B cell (primary cell): ENCODE results near the gene SPOCK1. TPM values are rescaled to one million over a fixed set of nuclear protein-coding genes. Genes with fewer than 3 reads are reported as not detected.

Experiments
- ATAC-seq: fragments of 200-7000 bp; cut with Tn5 transposase; one replicate; pipeline ENCODE4 v1.10.0; 2021; ENCODE audit warnings: low read depth, mild to moderate bottlenecking, moderate number of reproducible peaks, moderate library complexity
- CTCF ChIA-PET: fragments of 350-600 bp; sonication (Branson Sonifier 250); formaldehyde crosslinking; loops from one replicate; lab custom pipeline; 2021; ENCODE audit warnings: antibody characterized with exemption, inconsistent platforms; lab: Charles Lee
- POLR2A ChIA-PET: fragments of 350-600 bp; sonication (Branson Sonifier 250); formaldehyde crosslinking; loops from one replicate; lab custom pipeline; 2021; ENCODE audit warnings: antibody characterized with exemption; lab: Charles Lee
- DNase-seq: peaks from one replicate; pipeline ENCODE4 v3.0.0; 2013
- H2AFZ ChIP-seq: 2 replicates; pipeline ENCODE4 v1.6.1; 2012; ENCODE audit warnings: mild to moderate bottlenecking, low read depth, low read length; ENCODE audit not compliant: insufficient read depth, poor library complexity, severe bottlenecking
- H3K27ac ChIP-seq, 2 donors: 1 replicate in 1 of 2; 2 replicates in 1 of 2; pipeline ENCODE4 v1.5.1; 2012 to 2013; ENCODE audit warnings: low read length in 2 of 2, mild to moderate bottlenecking in 2 of 2, moderate library complexity in 1 of 2
- H3K27me3 ChIP-seq, 4 experiments: fragments of 200-600 bp in 1 of 4; sonication (generic) in 1 of 4; replicated peaks in 1 of 4; 1 replicate in 2 of 4; 2 replicates in 2 of 4; pipeline versions ENCODE4 v1.6.1 to v1.7.0; 2013 to 2016; ENCODE audit warnings: low read length in 3 of 4, mild to moderate bottlenecking in 2 of 4, mixed read lengths in 1 of 4, moderate library complexity in 1 of 4; ENCODE audit not compliant: insufficient read depth in 4 of 4, control insufficient read depth in 3 of 4; ENCODE audit errors: control extremely low read depth in 1 of 4
- H3K36me3 ChIP-seq, 2 experiments: replicated peaks in 1 of 2; 1 replicate in 1 of 2; 2 replicates in 1 of 2; pipeline versions ENCODE4 v1.6.1 to v1.7.1; 2013; ENCODE audit warnings: low read length in 1 of 2; ENCODE audit not compliant: insufficient read depth in 2 of 2, control insufficient read depth in 1 of 2; ENCODE audit errors: control extremely low read depth in 1 of 2, extremely low read depth in 1 of 2
- H3K4me1 ChIP-seq, 2 donors: fragments of 200-600 bp in 1 of 2; sonication (generic) in 1 of 2; 1 replicate in 1 of 2; 2 replicates in 1 of 2; pipeline versions ENCODE4 v1.5.1 to v1.6.1; 2013 to 2017; ENCODE audit warnings: low read length in 2 of 2; ENCODE audit not compliant: control insufficient read depth in 2 of 2, insufficient read depth in 2 of 2
- H3K4me2 ChIP-seq: replicated peaks from 2 replicates; pipeline ENCODE3; 2012; ENCODE audit warnings: mild to moderate bottlenecking, low read depth, low read length; ENCODE audit not compliant: poor library complexity, severe bottlenecking
- H3K4me3 ChIP-seq, 5 experiments: fragments of 200-600 bp in 1 of 5; sonication (generic) in 1 of 5; 1 replicate in 3 of 5; 2 replicates in 2 of 5; pipeline versions ENCODE4 v1.5.1 to v1.7.0; 2011 to 2016; ENCODE audit warnings: low read length in 4 of 5, mild to moderate bottlenecking in 4 of 5, low read depth in 2 of 5, control low read depth in 1 of 5, moderate library complexity in 1 of 5; ENCODE audit not compliant: insufficient read depth in 1 of 5; ENCODE audit errors: control extremely low read depth in 1 of 5, extremely low read depth in 1 of 5
- H3K79me2 ChIP-seq: fragments of 200-600 bp; sonication (generic); one replicate; pipeline ENCODE4 v1.6.0; 2016; ENCODE audit warnings: low read length; ENCODE audit not compliant: control insufficient read depth, insufficient read depth
- H3K9ac ChIP-seq: fragments of 200-600 bp; sonication (generic); 2 replicates; pipeline ENCODE4 v1.6.1; 2017; ENCODE audit warnings: mild to moderate bottlenecking, low read length, moderate library complexity
- H3K9me3 ChIP-seq, 3 donors: one replicate each; pipeline versions ENCODE4 v1.6.1 to v1.7.1; 2013; ENCODE audit warnings: low read length in 2 of 3; ENCODE audit not compliant: control insufficient read depth in 2 of 3, insufficient read depth in 1 of 3; ENCODE audit errors: control extremely low read depth in 1 of 3
- H4K20me1 ChIP-seq: 2 replicates; pipeline ENCODE4 v1.6.0; 2012; ENCODE audit warnings: mild to moderate bottlenecking, low read length; ENCODE audit not compliant: insufficient read depth, control insufficient read depth, poor library complexity, severe bottlenecking
- H3K27ac Mint-ChIP-seq: one replicate; pipeline ENCODE4 v1.8.0; 2021; ENCODE audit warnings: mixed read lengths
- H3K27me3 Mint-ChIP-seq: one replicate; pipeline ENCODE4 v1.8.0; 2021; ENCODE audit warnings: mixed read lengths
- H3K4me1 Mint-ChIP-seq: one replicate; pipeline ENCODE4 v1.8.0; 2021; ENCODE audit warnings: mixed read lengths
- H3K4me3 Mint-ChIP-seq: one replicate; pipeline ENCODE4 v1.8.0; 2021; ENCODE audit warnings: mixed read lengths
- H3K9me3 Mint-ChIP-seq: one replicate; pipeline ENCODE4 v1.8.0; 2022; ENCODE audit warnings: mixed read lengths; ENCODE audit not compliant: insufficient read depth
- CTCF ChIP-seq: fragments of 200-600 bp; IDR thresholded peaks from one replicate; pipeline ENCODE4 v1.8.0; 2022; ENCODE audit warnings: antibody characterized with exemption, mild to moderate bottlenecking
- EZH2 ChIP-seq: IDR thresholded peaks from 2 replicates; pipeline ENCODE4 v1.6.1; 2012; ENCODE audit warnings: borderline replicate concordance, low read depth, mild to moderate bottlenecking, moderate library complexity, low read length; ENCODE audit not compliant: insufficient read depth, poor library complexity, severe bottlenecking
- WGBS: methylation state at CpG from one replicate; pipeline ENCODE4 v1.1.5; 2013; ENCODE audit warnings: missing lambda C conversion rate; ENCODE audit not compliant: insufficient coverage; 5-methylcytosine and 5-hydroxymethylcytosine counted together
- intact Hi-C: fragments of 100-400 bp; cut with micrococcal nuclease; formaldehyde crosslinking; loops from one replicate; pipeline ENCODE4 v1.10.0; 2022
- polyA plus RNA-seq: library from polyadenylated mRNA; depleted of rRNA; stranded (reverse); fragments of >200 nt; gene quantifications from 2 replicates; pipeline ENCODE4 v1.2.3, GENCODE V29; 2012
- total RNA-seq, 2 donors: library from RNA; stranded (reverse); fragments of 120-200 nt in 1 of 2; gene quantifications; 1 replicate in 1 of 2; 2 replicates in 1 of 2; pipeline versions ENCODE4 v1.2.3 to v1.2.4, GENCODE V29; 2013 to 2022

SPOCK1 gene
- total and polyA plus RNA-seq, 2 donors (not counting 1 experiment from before 2014, with no cell fraction given) = not detected

- no CpG with 5 or more reads among the region's 1 CpG for WGBS
- Histone ChIP-seq H3K4me1 (no peaks in the 10 kb centered on the region), H3K9ac (no peak overlapping the region), H3K27ac (no peak overlapping the region), H3K36me3 (no peaks in the 10 kb centered on the region), H3K9me3 (no peaks in the 10 kb centered on the region), H3K4me3 (no peak overlapping the region), H3K27me3 (no peaks in the 10 kb centered on the region), H4K20me1 (no peaks in the 10 kb centered on the region), H3K79me2 (no peaks in the 10 kb centered on the region), H3K4me2 (no peak overlapping the region), H2AFZ (no peak overlapping the region)
- intact Hi-C loops = no loop called here
- ATAC-seq (no peak), DNase-seq (no peak)
- POLR2A ChIA-PET = no interaction called here
- Mint-ChIP-seq H3K27me3 (no peaks in the 10 kb centered on the region), H3K4me3 (no peak overlapping the region), H3K9me3 (no peaks in the 10 kb centered on the region), H3K27ac (no peak overlapping the region), H3K4me1 (no peaks in the 10 kb centered on the region)
- CTCF ChIA-PET = no interaction called here
- TF ChIP-seq CTCF = no peak
- no peak for TF ChIP-seq EZH2
Measured at GRCh38 chr5:137273511-137273910, 225.6 kb downstream of the SPOCK1 start.

DNA sequence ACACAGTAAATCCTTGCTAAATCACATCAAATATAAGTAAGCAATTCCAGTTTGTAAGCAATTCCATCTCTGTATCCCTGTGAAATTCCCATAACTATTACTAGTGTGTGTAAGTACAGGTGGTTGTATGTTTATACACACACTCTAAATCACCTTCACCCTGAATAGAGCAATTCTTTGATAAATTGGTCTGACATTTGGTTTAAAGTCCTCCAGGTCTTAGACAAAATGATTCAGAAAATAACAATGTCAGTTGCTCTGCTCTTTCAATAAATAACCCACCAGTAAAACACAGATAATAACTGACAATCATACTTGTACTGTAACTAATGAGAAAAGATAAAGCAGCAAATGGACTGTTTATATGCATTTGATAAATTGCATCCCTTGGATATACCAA, 226.3 kb downstream of the SPOCK1 start:
- no peak for ATAC-seq
- H3K9me3 Mint-ChIP-seq = no peaks in the 10 kb centered on the region
- no peaks in the 10 kb centered on the region for H4K20me1 ChIP-seq
- H3K4me1 Mint-ChIP-seq = no peaks in the 10 kb centered on the region
- CTCF ChIA-PET = no interaction called here
- H3K27ac ChIP-seq = no peak overlapping the region
- peaks cover under 1% of the 10 kb centered on the region for H3K27me3 Mint-ChIP-seq
- H3K27me3 ChIP-seq = no peaks in the 10 kb centered on the region
- intact Hi-C loops = no loop called here
- POLR2A ChIA-PET = no interaction called here
- H3K27ac Mint-ChIP-seq = no peak overlapping the region
- no peak for TF ChIP-seq EZH2
- no peak for TF ChIP-seq CTCF
- no peaks in the 10 kb centered on the region for H3K4me1 ChIP-seq
- no peak overlapping the region for H3K4me3 ChIP-seq
- H3K4me3 Mint-ChIP-seq = no peak overlapping the region
- H3K9ac ChIP-seq = no peak overlapping the region
- H3K36me3 ChIP-seq = no peaks in the 10 kb centered on the region
- DNase-seq = no peak
- no peaks in the 10 kb centered on the region for H3K79me2 ChIP-seq
- H3K9me3 ChIP-seq = no peaks in the 10 kb centered on the region
- H2AFZ ChIP-seq = no peak overlapping the region
- no peak overlapping the region for H3K4me2 ChIP-seq
